ENCODE measurements around the gene DLX5.
A peak's percentile ranks its signal among the peaks of the same experiment; 100 is the strongest.

Gene DLX5

GRCh38 chr7:97016381-97017191 lies 8.0 kb downstream of the DLX5 start:
- H3K27ac ChIP-seq, result no peak overlapping the region
- TF ChIP-seq CTCF (IDR thresholded peaks at IDR 0.05) (peak; percentile 28), ZFX (IDR thresholded peaks at IDR 0.05; ENCODE audit: borderline replicate concordance) (no peak)

GRCh38 chr7:97015756-97016380 lies 8.8 kb downstream of the DLX5 start:
- no peak for TF ChIP-seq ZFX (IDR thresholded peaks at IDR 0.05; ENCODE audit: borderline replicate concordance)
- TF ChIP-seq CTCF (IDR thresholded peaks at IDR 0.05), result no peak
- no peak overlapping the region for H3K27ac ChIP-seq

GRCh38 chr7:97015279-97015678 lies 9.4 kb downstream of the DLX5 start:
- no peak overlapping the region for H3K27ac ChIP-seq
- TF ChIP-seq CTCF (IDR thresholded peaks at IDR 0.05), result no peak
- TF ChIP-seq ZFX (IDR thresholded peaks at IDR 0.05; ENCODE audit: borderline replicate concordance), result no peak

GRCh38 chr7:97014145-97014750 lies 10.4 kb downstream of the DLX5 start:
- TF ChIP-seq ZFX (IDR thresholded peaks at IDR 0.05; ENCODE audit: borderline replicate concordance) (no peak), CTCF (IDR thresholded peaks at IDR 0.05) (no peak)
- H3K27ac ChIP-seq, result no peak overlapping the region

- no peak overlapping the region for H3K27ac ChIP-seq
- TF ChIP-seq ZFX (IDR thresholded peaks at IDR 0.05; ENCODE audit: borderline replicate concordance) (no peak), CTCF (IDR thresholded peaks at IDR 0.05) (no peak)
Observed at GRCh38 chr7:97013845-97014134, 10.8 kb downstream of the DLX5 start.

GRCh38 chr7:97013134-97013844 lies 11.3 kb downstream of the DLX5 start:
- H3K27ac ChIP-seq, result no peak overlapping the region
- no peak for TF ChIP-seq ZFX (IDR thresholded peaks at IDR 0.05; ENCODE audit: borderline replicate concordance)
- TF ChIP-seq CTCF (IDR thresholded peaks at IDR 0.05), result no peak

Data from 22Rv1 (cell line).